NCI-H82 (cell line): ENCODE data around the gene BRPF3.
A peak's percentile ranks its signal among the peaks of the same experiment; 100 is the strongest.

Experiments
- DNase-seq: peaks from one replicate; lab custom pipeline; 2025; lab: John Stamatoyannopoulos, UW

BRPF3 gene

DNA sequence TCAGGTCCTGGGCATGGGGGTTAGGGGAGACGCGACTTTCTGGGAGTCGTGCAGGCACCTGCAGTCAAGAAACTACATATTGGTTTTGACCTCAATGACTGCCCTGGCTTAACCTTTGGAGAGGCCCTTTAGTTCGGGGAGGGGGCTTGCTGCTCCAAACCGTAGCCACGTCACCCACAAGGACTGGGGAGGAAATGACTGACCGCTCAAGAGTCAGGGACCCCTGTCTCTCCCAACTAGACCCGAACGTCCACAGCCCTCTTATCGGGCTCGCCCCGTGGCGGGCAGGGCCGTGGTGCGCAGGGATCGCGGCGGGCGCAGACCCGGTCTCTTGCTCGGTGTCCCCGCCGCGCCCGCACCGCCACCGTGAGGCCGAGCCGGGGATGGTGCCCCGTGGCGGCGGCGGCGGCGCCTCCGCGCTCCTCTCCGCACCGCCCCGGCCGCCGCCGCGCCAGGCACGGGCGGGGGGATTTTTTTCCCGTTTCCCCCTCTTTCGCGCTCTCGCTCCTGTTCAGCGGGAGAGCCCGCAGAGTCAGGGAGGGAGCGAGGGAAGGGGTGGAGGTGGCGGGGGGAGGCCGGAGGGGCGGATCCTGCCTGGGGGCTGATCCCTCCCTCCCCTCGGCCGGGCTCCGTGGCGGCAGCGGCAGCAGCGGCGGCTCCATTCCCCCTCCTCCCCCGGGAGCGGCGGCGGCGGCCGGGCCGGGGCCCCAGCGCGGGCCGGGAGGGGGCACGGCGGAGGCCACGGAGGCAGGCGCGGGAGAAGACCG lies at the start of gene BRPF3:
BRPF3 (plus strand) TSS at position 632 of the 767 bp plus-strand sequence. CDS start 3,579 bp downstream, outside the sequence.
- peak; percentile 89 for DNase-seq

DNA sequence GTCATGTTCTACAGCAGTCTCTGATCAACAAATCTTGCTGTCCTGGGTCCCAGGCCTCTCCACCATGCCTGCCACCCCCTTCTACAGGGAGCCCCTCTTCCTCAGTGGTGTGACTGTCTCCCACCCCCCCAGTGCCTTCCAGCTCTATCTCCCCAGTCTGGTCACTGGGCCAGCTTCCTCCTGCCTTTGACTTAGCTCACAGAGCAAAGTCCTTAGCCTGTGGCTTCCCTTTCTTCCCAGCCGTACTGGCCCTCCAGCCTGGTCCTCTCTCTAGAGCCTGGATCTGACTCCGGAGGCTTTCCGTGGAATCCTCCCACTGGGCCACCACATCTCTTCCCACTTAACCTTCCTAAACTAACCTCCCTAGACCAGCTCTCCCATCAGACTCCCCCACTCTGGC lies 49.2 kb upstream of the BRPF3 start:
- no peak for DNase-seq

DNA sequence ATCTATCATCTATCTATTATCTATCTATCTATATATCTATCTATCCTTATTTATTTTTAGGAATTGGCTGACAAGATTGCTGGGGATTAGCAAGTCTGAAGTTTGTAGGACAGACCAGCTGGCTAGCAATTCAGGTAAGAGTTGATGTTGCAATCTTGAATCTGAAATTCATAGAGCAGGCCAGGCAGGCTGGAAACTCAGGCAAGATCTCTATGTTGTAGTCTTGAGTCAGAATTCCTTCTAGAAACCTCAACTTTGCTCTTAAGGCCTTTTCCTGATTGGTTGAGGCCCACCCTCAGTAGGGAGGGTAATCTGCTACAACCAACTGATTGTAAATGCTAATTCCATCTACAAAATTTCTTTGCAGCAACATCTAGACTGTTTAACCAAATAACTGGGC lies 47.1 kb upstream of the BRPF3 start:
- peak; percentile 61 for DNase-seq

DNA sequence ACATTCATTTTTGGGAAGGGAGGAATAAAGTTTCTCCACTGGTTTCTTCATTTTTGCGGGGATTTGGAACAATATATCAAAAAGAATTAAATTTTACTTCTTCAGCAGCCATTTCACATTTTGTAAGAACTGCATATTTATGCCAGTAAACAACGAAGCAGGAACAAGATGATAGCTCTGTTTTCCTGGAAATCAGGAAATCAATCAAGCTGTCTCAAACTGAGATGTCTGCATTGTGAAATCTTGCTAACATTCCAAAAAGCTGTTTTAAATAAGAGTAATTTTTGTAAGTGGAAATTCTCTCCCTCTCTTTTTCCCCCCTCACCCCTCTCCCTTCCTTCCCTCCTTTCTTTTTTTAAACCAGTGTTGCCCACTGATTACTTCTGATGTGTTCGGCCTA lies 46.3 kb upstream of the BRPF3 start:
- no peak for DNase-seq

DNA sequence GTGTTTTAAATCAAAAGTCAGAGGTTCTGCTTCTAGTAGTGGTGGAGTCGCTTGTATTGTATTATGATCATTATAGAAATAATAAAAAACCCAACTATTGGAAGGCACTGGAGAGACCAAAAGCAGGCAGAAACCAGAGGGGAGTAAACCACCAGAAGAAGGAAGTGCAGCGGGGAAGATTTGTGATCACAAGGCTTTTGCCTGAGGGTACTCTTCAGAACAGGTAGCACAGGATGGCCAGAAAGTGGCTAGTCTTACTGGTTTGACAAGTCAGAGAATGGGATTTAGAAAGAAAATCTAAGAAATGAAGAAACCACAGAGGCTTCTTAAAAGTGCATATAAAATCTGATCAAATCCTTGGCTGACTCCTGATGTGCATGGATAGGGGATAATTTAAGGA lies 42.3 kb upstream of the BRPF3 start:
- no peak for DNase-seq

DNA sequence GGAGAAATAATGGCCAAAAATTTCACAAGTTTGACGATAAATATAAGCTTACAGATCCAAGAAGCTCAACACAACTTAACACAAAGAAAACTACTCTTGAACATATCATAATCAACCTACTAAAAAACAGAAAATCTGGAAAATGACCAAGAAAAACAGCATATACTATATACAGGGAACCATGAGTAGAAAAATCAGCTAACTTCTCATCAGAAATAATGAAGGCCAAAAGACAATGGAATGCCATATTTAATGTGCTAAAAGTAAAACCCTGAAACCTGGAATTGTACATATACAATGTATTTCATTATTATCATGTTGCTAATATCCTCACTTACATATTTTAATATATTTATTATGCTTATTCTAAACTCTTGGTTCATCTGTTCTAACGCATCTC lies 40.9 kb upstream of the BRPF3 start:
- DNase-seq: no peak

DNA sequence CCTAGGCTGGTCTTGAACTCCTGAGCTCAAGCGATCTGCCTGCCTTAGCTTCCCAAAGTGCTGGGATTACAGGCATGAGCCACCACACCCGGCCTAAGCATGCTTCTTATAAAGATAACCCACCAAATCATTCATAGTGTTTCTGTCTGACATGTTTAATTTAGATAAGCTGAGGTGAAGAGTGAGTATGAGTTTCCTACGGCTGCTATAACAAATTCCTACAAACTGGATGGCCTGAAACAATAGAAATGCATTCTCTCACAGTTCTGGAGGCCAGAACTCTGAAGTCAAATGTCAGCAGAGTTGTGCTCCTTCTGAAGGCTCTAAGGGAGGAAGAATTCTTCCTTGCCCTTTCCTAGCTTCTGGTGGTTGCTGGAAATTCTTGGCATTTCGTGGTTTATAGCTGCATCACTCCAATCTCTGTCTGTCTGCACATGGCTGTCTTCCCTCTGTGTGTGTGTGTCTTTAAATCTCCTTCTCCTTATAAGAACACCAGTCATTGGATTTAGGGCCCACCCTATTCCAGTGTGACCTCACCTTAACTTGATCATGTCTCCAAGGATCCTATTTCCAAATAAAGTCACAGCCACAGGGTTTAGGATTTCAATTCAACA lies 36.3 kb upstream of the BRPF3 start:
- DNase-seq: no peak

DNA sequence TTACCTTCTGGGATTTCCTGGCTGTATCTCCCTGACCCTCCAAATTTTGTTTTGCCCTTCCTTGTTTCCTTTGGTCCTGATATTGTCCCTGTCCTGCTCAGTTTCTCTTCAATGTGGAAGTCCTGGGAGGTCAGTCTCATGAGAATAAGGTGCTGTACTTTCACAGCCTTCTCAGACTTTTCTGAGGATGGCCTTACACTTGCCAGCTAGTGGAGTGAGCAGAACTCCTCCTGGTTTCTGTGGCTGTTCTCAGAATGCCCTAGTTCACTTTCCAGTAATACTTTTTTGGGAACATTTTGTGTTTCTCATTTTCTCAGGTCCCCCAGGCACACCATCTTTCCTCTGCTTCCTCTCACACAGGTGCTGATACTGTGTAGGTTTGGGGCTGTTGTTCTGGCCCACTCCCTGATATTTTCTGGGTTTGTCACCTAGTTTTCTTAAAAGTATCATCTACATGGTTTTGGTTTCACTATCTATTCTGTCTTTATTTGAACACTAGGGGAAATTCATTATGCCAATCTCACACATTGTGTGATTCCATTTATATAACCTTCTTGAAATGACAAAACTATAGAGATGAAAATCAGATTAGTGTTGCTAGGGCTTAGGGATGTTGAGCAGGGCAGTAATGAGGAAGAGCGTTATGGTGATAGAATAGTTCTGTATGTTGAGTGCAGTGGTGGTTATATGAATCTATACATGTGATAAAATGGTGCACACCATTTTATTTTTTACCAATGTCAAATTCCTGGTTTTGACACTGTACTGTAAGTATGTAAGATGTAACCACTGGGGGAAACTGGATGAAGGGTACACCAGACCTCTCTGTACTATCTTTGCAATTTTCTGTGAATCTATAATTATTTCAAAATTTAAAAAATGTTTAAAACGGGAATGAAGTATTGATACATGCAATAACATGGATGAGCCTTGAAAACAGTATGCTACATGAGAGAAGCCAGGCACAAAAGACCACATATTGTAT lies 27.2 kb upstream of the BRPF3 start:
- DNase-seq: no peak

DNA sequence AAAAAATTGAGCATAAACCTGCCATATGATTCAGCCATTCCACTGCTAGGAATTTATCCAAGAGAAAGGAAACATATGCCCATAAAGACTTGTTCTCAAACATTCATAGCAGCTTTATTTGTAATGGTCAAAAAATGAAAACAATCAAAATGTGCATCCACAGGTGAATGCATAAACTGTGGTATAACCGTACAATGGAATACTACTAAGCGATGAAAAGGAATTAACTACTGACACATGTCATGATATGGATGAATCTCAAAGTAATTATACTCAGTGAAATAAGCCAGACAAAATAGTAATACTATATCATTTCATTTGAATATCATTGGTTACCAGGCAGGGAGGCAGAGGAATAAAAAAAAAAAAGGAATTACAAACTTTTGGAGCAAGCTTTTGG lies 25.8 kb upstream of the BRPF3 start:
- no peak for DNase-seq

DNA sequence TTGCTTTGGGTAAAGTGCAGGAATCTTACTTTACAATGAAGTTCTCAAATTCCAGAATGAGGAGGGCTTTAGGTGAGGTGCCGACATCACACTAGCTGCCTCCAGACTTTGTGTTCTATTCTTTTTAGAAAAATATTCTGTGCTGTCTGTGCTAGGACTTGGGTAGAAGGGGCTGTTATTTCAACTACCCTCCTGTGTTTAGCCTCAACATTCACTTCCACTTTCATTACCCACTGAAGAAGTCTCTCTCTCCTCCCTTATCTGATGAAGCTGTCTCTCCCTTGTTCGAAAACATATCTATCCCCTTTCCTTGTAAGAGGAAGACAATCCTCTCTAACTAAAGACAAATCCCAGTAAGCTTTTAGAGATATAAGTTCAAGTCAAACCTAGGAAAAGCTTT lies 25.0 kb upstream of the BRPF3 start:
- no peak for DNase-seq

DNA sequence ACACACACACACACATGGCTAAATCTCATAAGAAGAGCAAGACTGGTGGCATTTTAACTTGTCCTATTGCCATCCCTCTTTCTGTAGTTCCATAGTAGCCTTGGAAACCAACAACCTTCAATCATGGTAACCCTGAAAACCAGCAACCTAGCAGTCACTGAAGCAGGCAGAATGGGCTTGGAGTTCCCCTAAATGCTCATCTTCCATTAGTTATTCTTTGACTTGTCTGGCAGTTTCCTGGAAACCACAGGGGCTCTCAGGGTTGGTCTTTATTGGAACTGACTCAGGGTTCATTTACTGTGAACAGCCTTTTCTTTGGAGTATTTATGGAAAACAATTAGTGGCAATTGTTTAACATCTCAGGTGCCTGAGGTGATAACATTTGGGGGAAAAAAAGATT lies 19.4 kb upstream of the BRPF3 start:
- no peak for DNase-seq

DNA sequence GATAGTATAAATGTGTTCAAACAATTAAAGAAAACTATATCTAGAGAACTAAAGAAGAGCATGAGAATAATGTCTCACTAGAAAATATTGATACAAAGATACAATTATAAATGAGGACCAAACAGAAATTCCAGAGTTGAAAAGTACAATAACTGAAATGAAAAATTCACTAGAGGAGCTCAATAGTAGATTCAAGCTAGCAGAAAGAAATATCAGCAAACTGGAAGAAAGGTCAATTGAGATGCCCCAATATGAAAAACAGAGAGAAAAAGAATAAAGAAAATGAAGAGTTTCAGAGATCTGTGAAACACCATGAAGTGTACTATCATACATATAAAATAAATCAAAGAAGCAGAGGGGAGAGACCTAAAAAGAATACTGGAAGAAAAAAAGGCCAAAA lies 18.0 kb upstream of the BRPF3 start:
- DNase-seq: no peak

DNA sequence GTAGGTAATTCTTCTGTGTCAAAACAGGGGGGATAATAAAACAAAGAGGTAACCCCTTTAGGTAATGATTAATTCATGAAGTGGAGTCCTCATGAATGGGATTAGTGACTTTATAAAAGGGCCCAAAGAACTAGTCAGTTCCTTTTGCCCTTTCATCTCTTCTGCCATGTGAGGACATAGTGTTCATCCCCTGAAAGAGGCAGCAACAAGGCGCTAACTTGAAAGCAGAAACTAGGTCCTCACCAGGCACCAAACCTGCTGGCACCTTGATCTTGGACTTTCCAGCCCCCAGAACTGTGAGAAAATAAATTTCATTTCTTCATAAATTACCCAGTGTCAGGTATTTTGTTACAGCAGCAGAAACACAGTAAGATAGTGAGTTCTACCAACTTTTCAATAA lies 16.4 kb upstream of the BRPF3 start:
- DNase-seq: no peak

DNA sequence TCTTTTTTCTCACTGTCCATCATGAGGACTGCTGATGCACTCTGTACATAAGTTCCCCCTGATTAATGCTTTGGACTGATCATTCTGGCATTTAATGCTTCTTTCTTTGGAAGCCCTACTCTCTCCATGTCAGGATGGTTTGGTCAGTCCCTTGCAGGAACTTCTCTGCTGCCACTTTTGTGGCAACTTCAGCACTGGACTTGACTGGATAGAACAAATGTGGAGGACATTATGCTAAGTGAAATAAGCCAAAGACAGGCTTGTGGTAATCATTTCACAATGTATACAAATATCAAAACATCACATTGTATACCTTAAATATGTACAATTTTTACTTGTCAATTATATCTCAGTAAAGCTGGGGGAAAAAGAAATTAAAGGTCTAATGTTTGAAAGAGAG lies 12.2 kb upstream of the BRPF3 start:
- no peak for DNase-seq

DNA sequence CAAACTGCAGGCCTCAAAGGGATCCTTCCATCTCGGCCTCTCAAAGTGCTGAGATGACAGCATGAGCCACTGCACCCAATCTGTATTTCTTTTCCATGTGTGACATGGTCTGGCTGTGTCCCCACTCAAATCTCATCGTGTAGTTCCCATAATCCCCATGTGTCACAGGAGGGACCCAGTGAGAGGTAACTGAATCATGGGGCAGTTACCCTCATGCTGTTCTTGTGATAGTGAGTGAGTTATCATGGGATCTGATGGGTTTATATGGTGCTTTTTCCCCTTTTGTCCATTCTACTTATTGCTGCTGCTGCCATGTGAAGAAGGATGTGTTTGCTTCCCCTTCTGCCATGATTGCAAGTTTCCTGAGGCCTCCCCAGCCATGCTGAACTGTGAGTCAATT lies 10.3 kb upstream of the BRPF3 start:
- no peak for DNase-seq

DNA sequence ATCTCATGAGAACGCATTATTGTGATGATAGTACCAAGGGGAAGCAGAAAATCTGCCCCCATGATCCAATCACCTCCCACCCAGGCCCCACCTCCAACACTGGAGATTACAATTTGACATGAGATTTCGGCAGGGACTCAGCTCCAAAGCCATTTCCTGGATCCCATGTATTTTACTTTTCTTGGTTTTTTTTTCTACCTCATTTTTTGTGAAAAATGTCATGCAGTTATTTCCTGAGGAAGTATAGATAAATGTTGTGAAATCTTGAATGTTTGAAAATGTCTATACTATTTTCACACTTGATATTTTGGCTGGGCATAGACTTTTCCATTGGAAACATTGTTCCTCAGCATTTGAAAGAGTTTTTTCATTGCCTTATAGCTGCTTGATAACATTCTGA lies 9.1 kb upstream of the BRPF3 start:
- DNase-seq: no peak

DNA sequence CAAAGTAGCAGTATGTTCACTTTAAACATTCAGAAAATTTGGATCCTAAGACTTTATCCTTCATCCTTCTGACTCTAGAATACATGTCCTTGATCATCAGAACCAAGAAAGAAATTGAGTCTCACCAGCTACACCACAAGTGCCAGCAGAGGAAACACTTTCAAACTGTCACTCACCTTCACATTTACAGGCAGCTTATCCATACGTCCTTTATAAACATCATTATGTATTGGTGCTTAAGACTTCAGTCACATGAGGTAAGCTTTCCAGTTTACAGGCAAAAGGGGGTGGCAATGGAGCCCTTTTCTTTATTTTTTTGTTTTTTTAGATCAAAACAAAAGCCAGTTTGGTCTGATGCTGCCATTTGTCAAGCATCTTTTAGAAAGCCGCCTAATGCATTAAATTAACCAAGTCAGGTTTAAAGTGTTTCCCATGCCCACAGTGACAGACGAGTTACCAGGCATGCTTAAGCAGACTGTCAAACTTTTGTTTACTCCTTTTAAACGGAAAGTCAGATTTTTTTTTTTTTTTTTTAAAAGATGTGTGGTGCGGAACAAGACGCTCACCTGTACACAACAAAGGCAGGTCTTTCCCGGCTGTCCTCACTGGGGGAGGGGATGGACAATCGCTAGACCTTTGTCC lies 952 bp upstream of the BRPF3 start:
- DNase-seq: peak; percentile 23

DNA sequence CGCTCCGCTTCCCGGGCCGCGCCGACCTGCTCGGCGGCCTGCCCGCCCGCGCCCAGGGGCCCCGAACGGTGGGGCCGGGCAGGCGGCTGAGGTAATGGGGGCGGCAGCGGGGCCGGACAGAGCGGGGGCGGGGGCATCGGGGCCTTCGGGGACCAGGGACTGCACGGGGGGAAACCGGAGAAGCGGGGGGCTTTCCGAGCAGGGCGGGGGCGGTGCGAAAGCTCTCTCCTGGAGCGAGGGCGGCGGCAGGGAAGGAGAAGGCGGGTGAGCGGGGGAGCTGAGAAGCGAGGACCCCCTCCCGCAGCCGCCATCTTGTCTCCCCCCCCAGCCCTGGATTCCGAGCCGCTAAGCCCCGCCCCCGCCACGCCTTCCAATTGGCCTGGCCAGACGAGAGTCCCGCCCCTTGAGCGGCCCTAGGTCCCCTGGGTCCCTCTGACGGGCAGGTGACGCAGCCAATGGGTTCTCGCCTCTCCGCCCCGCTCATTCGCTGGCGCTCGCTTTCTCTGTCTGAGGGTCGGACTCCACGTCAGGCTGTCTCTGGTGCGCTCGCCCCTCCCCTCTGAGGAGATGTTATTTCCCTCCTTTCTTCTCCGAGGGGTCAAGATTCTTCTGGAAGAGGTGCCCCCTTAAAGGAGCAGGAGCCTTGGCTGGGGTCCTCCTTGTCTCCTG lies 470 bp downstream of the BRPF3 start:
- DNase-seq: peak; percentile 100

DNA sequence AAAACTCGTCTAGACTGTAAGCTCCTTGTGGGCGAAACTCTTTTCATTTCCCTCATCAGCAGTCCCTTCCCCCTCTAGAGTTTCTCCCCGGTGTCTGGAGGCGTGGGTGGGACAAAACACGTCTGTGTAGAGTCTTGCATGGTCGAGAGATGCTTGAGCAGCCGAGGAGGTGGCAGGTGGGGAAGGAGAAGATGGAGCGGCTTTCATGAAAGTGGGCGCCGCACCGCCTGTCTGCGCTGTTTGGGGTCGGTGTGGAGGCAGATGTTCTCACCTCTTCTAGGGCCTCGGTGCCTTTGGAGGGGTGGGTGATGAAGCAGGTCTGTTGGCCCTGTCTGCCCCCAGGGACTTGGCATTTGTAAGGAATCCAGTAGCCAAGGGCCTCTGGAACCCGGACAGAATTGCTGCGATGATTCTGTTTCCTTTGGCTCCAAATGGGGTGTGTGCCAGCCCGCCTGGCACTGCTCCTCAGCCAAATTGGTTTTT lies 1.2 kb downstream of the BRPF3 start:
- no peak for DNase-seq

DNA sequence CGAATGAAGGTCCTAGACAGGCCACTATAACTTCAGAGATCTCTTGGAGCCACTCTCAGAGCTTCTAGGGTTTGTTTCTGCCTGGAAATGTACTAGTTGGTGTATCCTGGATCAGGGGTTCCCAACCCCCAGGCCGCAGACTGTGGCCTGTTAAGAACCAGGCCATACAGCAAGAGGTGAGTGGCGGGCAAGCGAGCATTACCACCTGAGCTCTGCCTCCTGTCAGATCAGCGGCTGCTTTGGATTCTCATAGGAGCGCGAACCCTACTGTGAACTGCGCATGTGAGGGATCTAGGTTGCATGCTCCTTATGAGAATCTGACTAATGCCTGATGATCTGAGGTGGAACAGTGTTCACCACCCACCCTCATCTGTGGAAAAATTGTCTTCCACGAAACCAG lies 2.4 kb downstream of the BRPF3 start:
- DNase-seq: no peak

DNA sequence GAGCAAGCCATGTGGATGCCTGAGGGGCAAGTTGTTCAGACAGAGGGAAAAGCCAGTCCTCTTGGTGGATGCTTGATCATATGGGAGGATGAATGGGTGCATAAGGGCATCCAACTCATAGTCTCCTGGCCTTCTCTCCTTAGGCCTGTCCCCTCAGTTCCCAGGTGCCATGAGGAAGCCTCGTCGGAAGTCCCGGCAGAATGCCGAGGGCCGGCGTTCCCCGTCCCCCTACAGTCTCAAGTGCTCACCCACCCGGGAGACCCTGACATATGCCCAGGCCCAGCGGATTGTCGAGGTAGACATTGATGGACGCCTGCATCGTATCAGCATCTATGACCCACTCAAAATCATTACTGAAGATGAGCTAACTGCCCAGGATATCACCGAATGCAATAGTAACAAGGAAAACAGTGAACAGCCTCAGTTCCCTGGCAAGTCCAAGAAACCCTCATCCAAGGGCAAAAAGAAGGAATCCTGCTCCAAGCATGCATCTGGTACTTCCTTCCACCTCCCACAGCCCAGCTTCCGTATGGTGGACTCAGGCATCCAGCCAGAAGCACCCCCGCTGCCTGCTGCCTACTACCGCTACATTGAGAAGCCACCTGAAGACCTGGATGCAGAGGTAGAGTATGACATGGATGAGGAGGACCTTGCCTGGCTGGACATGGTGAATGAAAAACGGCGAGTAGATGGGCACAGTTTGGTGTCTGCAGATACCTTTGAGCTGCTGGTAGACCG lies 3.8 kb downstream of the BRPF3 start:
- DNase-seq: no peak
